SU-DHL-6 (cell line): ENCODE results near the gene TMEM79.

Experiments used
- CTCF ChIP-seq: fragments of 200-600 bp; sonication (generic); IDR thresholded peaks from one replicate; pipeline ENCODE4 v1.5.1; 2017; ENCODE audit warnings: antibody characterized with exemption, mild to moderate bottlenecking, low read length, moderate library complexity; ENCODE audit not compliant: insufficient read depth, poor library complexity, severe bottlenecking
- EZH2phosphoT487 ChIP-seq: fragments of 200-600 bp; sonication (generic), shearing (Covaris generic); conservative IDR thresholded peaks from 2 replicates; pipeline ENCODE4 v1.6.1; 2018; ENCODE audit warnings: mild to moderate bottlenecking, antibody characterized with exemption, low read length, moderate library complexity, mixed read lengths

- TF ChIP-seq CTCF (peak; percentile 46), EZH2phosphoT487 (no peak)
Measured at GRCh38 chr1:156319664-156320063, 35.5 kb downstream of the TMEM79 start.
